Activated naive CD8-positive, alpha-beta T cell treated with anti-CD3 and anti-CD28 coated beads, Interleukin-2, amount 50 U/mL, for 24 hours (primary cell): ENCODE results near the gene PIGZ.

Experiments
- ATAC-seq: fragments of 150-1000 bp; cut with Tn5 transposase; one replicate; pipeline ENCODE4 v1.10.0; 2021
- DNase-seq: peaks from one replicate; pipeline ENCODE4 v3.0.0; 2021
- H3K27ac Mint-ChIP-seq: one replicate; pipeline ENCODE4 v1.8.0; 2021; ENCODE audit warnings: mild to moderate bottlenecking, mixed read lengths
- H3K27me3 Mint-ChIP-seq: one replicate; pipeline ENCODE4 v1.8.0; 2021; ENCODE audit warnings: mixed read lengths
- H3K36me3 Mint-ChIP-seq: one replicate; pipeline ENCODE4 v1.8.0; 2021; ENCODE audit warnings: low read depth, mixed read lengths
- H3K4me1 Mint-ChIP-seq: one replicate; pipeline ENCODE4 v1.8.0; 2021; ENCODE audit warnings: mixed read lengths
- H3K4me3 Mint-ChIP-seq: one replicate; pipeline ENCODE4 v1.8.0; 2021; ENCODE audit warnings: mild to moderate bottlenecking, moderate library complexity, mixed read lengths
- H3K9me3 Mint-ChIP-seq: one replicate; pipeline ENCODE4 v1.8.0; 2021; ENCODE audit warnings: mixed read lengths

Gene PIGZ

GRCh38 chr3:196932600-196932999 lies 36.0 kb downstream of the PIGZ start:
- no peaks in the 10 kb centered on the region for H3K27me3 Mint-ChIP-seq
- H3K9me3 Mint-ChIP-seq = no peaks in the 10 kb centered on the region
- ATAC-seq (no peak), DNase-seq (no peak)
- H3K4me1 Mint-ChIP-seq = no peaks in the 10 kb centered on the region
- H3K27ac Mint-ChIP-seq = no peak overlapping the region
- no peak overlapping the region for H3K4me3 Mint-ChIP-seq
- peaks cover 58% of the 10 kb centered on the region for H3K36me3 Mint-ChIP-seq

GRCh38 chr3:196931828-196932587 lies 36.6 kb downstream of the PIGZ start:
- no peak overlapping the region for H3K27ac Mint-ChIP-seq
- H3K4me1 Mint-ChIP-seq = no peaks in the 10 kb centered on the region
- ATAC-seq (no peak), DNase-seq (no peak)
- H3K9me3 Mint-ChIP-seq = no peaks in the 10 kb centered on the region
- H3K36me3 Mint-ChIP-seq = peaks cover 52% of the 10 kb centered on the region
- H3K27me3 Mint-ChIP-seq = no peaks in the 10 kb centered on the region
- H3K4me3 Mint-ChIP-seq = no peak overlapping the region

GRCh38 chr3:196931157-196931556 lies 37.5 kb downstream of the PIGZ start:
- ATAC-seq (no peak), DNase-seq (no peak)
- Mint-ChIP-seq H3K4me1 (no peaks in the 10 kb centered on the region), H3K27ac (no peak overlapping the region), H3K9me3 (no peaks in the 10 kb centered on the region), H3K4me3 (no peak overlapping the region), H3K27me3 (no peaks in the 10 kb centered on the region), H3K36me3 (peaks cover 44% of the 10 kb centered on the region)

GRCh38 chr3:196927571-196928453 lies 40.8 kb downstream of the PIGZ start:
- DNase-seq = no peak
- H3K4me1 Mint-ChIP-seq = no peaks in the 10 kb centered on the region
- H3K27ac Mint-ChIP-seq = no peak overlapping the region
- H3K9me3 Mint-ChIP-seq = no peaks in the 10 kb centered on the region
- H3K36me3 Mint-ChIP-seq = peaks cover 19% of the 10 kb centered on the region
- no peak overlapping the region for H3K4me3 Mint-ChIP-seq
- no peak for ATAC-seq
- no peaks in the 10 kb centered on the region for H3K27me3 Mint-ChIP-seq

GRCh38 chr3:196920733-196921132 lies 47.9 kb downstream of the PIGZ start:
- Mint-ChIP-seq H3K4me1 (no peaks in the 10 kb centered on the region), H3K9me3 (no peaks in the 10 kb centered on the region), H3K36me3 (peaks cover 9% of the 10 kb centered on the region), H3K27me3 (no peaks in the 10 kb centered on the region), H3K4me3 (no peak overlapping the region), H3K27ac (no peak overlapping the region)
- ATAC-seq (no peak), DNase-seq (no peak)

- H3K36me3 Mint-ChIP-seq = peaks cover 25% of the 10 kb centered on the region
- H3K27ac Mint-ChIP-seq = no peak overlapping the region
- ATAC-seq (no peak), DNase-seq (no peak)
- no peaks in the 10 kb centered on the region for H3K9me3 Mint-ChIP-seq
- H3K4me1 Mint-ChIP-seq = no peaks in the 10 kb centered on the region
- H3K4me3 Mint-ChIP-seq = no peak overlapping the region
- no peaks in the 10 kb centered on the region for H3K27me3 Mint-ChIP-seq
Measured at GRCh38 chr3:196918968-196919367, 49.7 kb downstream of the PIGZ start.

- H3K27ac Mint-ChIP-seq = no peak overlapping the region
Measured at GRCh38 chr3:196916995-196917394, 51.6 kb downstream of the PIGZ start.

GRCh38 chr3:196916221-196916620 lies 52.4 kb downstream of the PIGZ start:
- Mint-ChIP-seq H3K36me3 (peaks cover 29% of the 10 kb centered on the region), H3K4me1 (no peaks in the 10 kb centered on the region), H3K27ac (no peak overlapping the region), H3K9me3 (no peaks in the 10 kb centered on the region), H3K4me3 (no peak overlapping the region), H3K27me3 (no peaks in the 10 kb centered on the region)
- ATAC-seq = no peak
- DNase-seq = no peak

More at GRCh38 chr3:196916995-196917394, 51.6 kb downstream of the PIGZ start:
- no peak for DNase-seq
- peaks cover 29% of the 10 kb centered on the region for H3K36me3 Mint-ChIP-seq
- H3K27me3 Mint-ChIP-seq = no peaks in the 10 kb centered on the region
- H3K4me1 Mint-ChIP-seq = no peaks in the 10 kb centered on the region
- no peaks in the 10 kb centered on the region for H3K9me3 Mint-ChIP-seq
- no peak for ATAC-seq
- H3K4me3 Mint-ChIP-seq = no peak overlapping the region

GRCh38 chr3:196915375-196915774 lies 53.3 kb downstream of the PIGZ start:
- H3K4me1 Mint-ChIP-seq = no peaks in the 10 kb centered on the region
- H3K9me3 Mint-ChIP-seq = no peaks in the 10 kb centered on the region
- peaks cover 29% of the 10 kb centered on the region for H3K36me3 Mint-ChIP-seq
- H3K4me3 Mint-ChIP-seq = no peak overlapping the region
- no peaks in the 10 kb centered on the region for H3K27me3 Mint-ChIP-seq
- no peak overlapping the region for H3K27ac Mint-ChIP-seq
- DNase-seq = no peak
- no peak for ATAC-seq

- H3K4me3 Mint-ChIP-seq = no peak overlapping the region
- no peak for ATAC-seq
- no peak overlapping the region for H3K27ac Mint-ChIP-seq
- no peaks in the 10 kb centered on the region for H3K4me1 Mint-ChIP-seq
- no peak for DNase-seq
- no peaks in the 10 kb centered on the region for H3K27me3 Mint-ChIP-seq
- H3K9me3 Mint-ChIP-seq = no peaks in the 10 kb centered on the region
- H3K36me3 Mint-ChIP-seq = peaks cover 29% of the 10 kb centered on the region
Measured at GRCh38 chr3:196914866-196915265, 53.8 kb downstream of the PIGZ start.

- H3K4me3 Mint-ChIP-seq = no peak overlapping the region
- H3K36me3 Mint-ChIP-seq = peaks cover 58% of the 10 kb centered on the region
- no peak overlapping the region for H3K27ac Mint-ChIP-seq
- H3K4me1 Mint-ChIP-seq = no peaks in the 10 kb centered on the region
- ATAC-seq = no peak
- H3K27me3 Mint-ChIP-seq = no peaks in the 10 kb centered on the region
- DNase-seq = no peak
- no peaks in the 10 kb centered on the region for H3K9me3 Mint-ChIP-seq
Measured at GRCh38 chr3:196903740-196904139, 64.9 kb downstream of the PIGZ start.

- Mint-ChIP-seq H3K9me3 (no peaks in the 10 kb centered on the region), H3K27ac (no peak overlapping the region), H3K4me3 (no peak overlapping the region), H3K27me3 (no peaks in the 10 kb centered on the region), H3K36me3 (peaks cover 53% of the 10 kb centered on the region), H3K4me1 (no peaks in the 10 kb centered on the region)
- DNase-seq (no peak), ATAC-seq (no peak)
Measured at GRCh38 chr3:196902296-196902695, 66.3 kb downstream of the PIGZ start.

GRCh38 chr3:196901768-196902167 lies 66.9 kb downstream of the PIGZ start:
- no peaks in the 10 kb centered on the region for H3K27me3 Mint-ChIP-seq
- DNase-seq (no peak), ATAC-seq (no peak)
- no peaks in the 10 kb centered on the region for H3K9me3 Mint-ChIP-seq
- no peak overlapping the region for H3K4me3 Mint-ChIP-seq
- H3K27ac Mint-ChIP-seq = no peak overlapping the region
- H3K4me1 Mint-ChIP-seq = no peaks in the 10 kb centered on the region
- peaks cover 50% of the 10 kb centered on the region for H3K36me3 Mint-ChIP-seq
